BE2C (cell line): Measurements from ENCODE around the gene TULP4.

Source experiments
- DNase-seq: peaks from one replicate; pipeline ENCODE4 v3.0.0-alpha.2; 2020
- H3K27me3 ChIP-seq: fragments of 250-450 bp; sonication (Bioruptor Pico); 2 replicates; pipeline ENCODE4 v1.5.1; 2020; ENCODE audit warnings: mild to moderate bottlenecking
- H3K36me3 ChIP-seq: fragments of 250-450 bp; sonication (Bioruptor Pico); 2 replicates; pipeline ENCODE4 v1.5.1; 2020; ENCODE audit warnings: mild to moderate bottlenecking
- H3K4me1 ChIP-seq: fragments of 250-450 bp; sonication (Bioruptor Pico); 2 replicates; pipeline ENCODE4 v1.5.1; 2020
- H3K4me3 ChIP-seq: 2 replicates; pipeline ENCODE4 v1.5.1; 2011; ENCODE audit warnings: low read depth, low read length
- H3K9me3 ChIP-seq: fragments of 250-450 bp; sonication (Bioruptor Pico); 2 replicates; pipeline ENCODE4 v1.5.1; 2020
- CTCF ChIP-seq: IDR thresholded peaks from 2 replicates; pipeline ENCODE4 v1.5.1; 2012; ENCODE audit warnings: mild to moderate bottlenecking, low read depth, low read length

TULP4 gene

GRCh38 chr6:158419339-158419909, 107.2 kb downstream of the TULP4 start:
- no peak for TF ChIP-seq CTCF
- Histone ChIP-seq H3K4me1 (no peaks in the 10 kb centered on the region; the same call in 1 of the 2 replicates), H3K9me3 (no peaks in the 10 kb centered on the region), H3K36me3 (peaks cover 11% of the 10 kb centered on the region), H3K27me3 (no peaks in the 10 kb centered on the region), H3K4me3 (no peak overlapping the region)
- DNase-seq: no peak

GRCh38 chr6:158421381-158421780, 109.1 kb downstream of the TULP4 start:
- no peak for DNase-seq
- Histone ChIP-seq H3K4me3 (no peak overlapping the region), H3K4me1 (no peaks in the 10 kb centered on the region), H3K27me3 (no peaks in the 10 kb centered on the region), H3K9me3 (no peaks in the 10 kb centered on the region), H3K36me3 (no peaks in the 10 kb centered on the region)
- TF ChIP-seq CTCF: no peak

- H3K36me3 ChIP-seq: no peaks in the 10 kb centered on the region
- TF ChIP-seq CTCF: no peak
- no peaks in the 10 kb centered on the region for H3K4me1 ChIP-seq
- H3K9me3 ChIP-seq: no peaks in the 10 kb centered on the region
- DNase-seq: no peak
- no peaks in the 10 kb centered on the region for H3K27me3 ChIP-seq
- no peak overlapping the region for H3K4me3 ChIP-seq
These were observed 110.5 kb downstream of the TULP4 start for GRCh38 chr6:158422629-158423238.

- Histone ChIP-seq H3K36me3 (peaks cover 2% of the 10 kb centered on the region; the same call in 1 of the 2 replicates), H3K4me1 (no peaks in the 10 kb centered on the region), H3K27me3 (no peaks in the 10 kb centered on the region), H3K4me3 (no peak overlapping the region), H3K9me3 (no peaks in the 10 kb centered on the region)
- no peak for TF ChIP-seq CTCF
- no peak for DNase-seq
These were observed 118.8 kb downstream of the TULP4 start for GRCh38 chr6:158431036-158431435.

GRCh38 chr6:158431560-158431959, 119.3 kb downstream of the TULP4 start:
- no peaks in the 10 kb centered on the region for H3K27me3 ChIP-seq
- H3K36me3 ChIP-seq: peaks cover 2% of the 10 kb centered on the region; the same call in 1 of the 2 replicates
- H3K9me3 ChIP-seq: no peaks in the 10 kb centered on the region
- no peaks in the 10 kb centered on the region for H3K4me1 ChIP-seq
- no peak for TF ChIP-seq CTCF
- DNase-seq: no peak
- no peak overlapping the region for H3K4me3 ChIP-seq

- Histone ChIP-seq H3K27me3 (no peaks in the 10 kb centered on the region), H3K36me3 (peaks cover 4% of the 10 kb centered on the region; the same call in 1 of the 2 replicates), H3K4me1 (peaks cover 5% of the 10 kb centered on the region; the same call in 1 of the 2 replicates), H3K9me3 (no peaks in the 10 kb centered on the region), H3K4me3 (no peak overlapping the region)
- no peak for TF ChIP-seq CTCF
- DNase-seq: no peak
These were observed 125.3 kb downstream of the TULP4 start for GRCh38 chr6:158437571-158437970.
